PC-9 (cell line): ENCODE results near the gene FFAR4.

Experiments used
- EZH2 ChIP-seq: fragments of 200-600 bp; sonication (generic); IDR thresholded peaks from 2 replicates; pipeline ENCODE4 v1.8.0; 2017; ENCODE audit warnings: antibody characterized with exemption, low read depth
- TF ChIP-seq, protein P1 (sequence below): fragments of 200-600 bp; sonication (generic); conservative IDR thresholded peaks from 2 replicates; pipeline ENCODE4 v1.6.1; 2017; ENCODE audit warnings: mixed run types, antibody characterized with exemption, mild to moderate bottlenecking, moderate library complexity

- TF ChIP-seq EZH2, result no peak
- TF ChIP-seq, protein P1, sequence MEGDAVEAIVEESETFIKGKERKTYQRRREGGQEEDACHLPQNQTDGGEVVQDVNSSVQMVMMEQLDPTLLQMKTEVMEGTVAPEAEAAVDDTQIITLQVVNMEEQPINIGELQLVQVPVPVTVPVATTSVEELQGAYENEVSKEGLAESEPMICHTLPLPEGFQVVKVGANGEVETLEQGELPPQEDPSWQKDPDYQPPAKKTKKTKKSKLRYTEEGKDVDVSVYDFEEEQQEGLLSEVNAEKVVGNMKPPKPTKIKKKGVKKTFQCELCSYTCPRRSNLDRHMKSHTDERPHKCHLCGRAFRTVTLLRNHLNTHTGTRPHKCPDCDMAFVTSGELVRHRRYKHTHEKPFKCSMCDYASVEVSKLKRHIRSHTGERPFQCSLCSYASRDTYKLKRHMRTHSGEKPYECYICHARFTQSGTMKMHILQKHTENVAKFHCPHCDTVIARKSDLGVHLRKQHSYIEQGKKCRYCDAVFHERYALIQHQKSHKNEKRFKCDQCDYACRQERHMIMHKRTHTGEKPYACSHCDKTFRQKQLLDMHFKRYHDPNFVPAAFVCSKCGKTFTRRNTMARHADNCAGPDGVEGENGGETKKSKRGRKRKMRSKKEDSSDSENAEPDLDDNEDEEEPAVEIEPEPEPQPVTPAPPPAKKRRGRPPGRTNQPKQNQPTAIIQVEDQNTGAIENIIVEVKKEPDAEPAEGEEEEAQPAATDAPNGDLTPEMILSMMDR, result no peak
These were observed 54.5 kb downstream of the FFAR4 start for GRCh38 chr10:93620925-93621324.
